Left lung (tissue), 10 donors: Measurements from ENCODE around the gene PPARA. TPM values are rescaled to one million over a fixed set of nuclear protein-coding genes. Genes with fewer than 3 reads are reported as not detected.
"Not testable (repeated sequence)": the region's sequence is repeated elsewhere in the genome, so short reads cannot be mapped to it uniquely, and the experiment has no call there.

Experiments
- ATAC-seq: fragments of 200-7000 bp; cut with Tn5 transposase; one replicate; pipeline ENCODE4 v1.9.1; 2020; ENCODE audit warnings: moderate library complexity
- DNase-seq, 4 donors: peaks; one replicate each; pipeline ENCODE4 v3.0.0-alpha.2; 2013 to 2020
- H3K27ac ChIP-seq, 2 donors: fragments of 200-600 bp; sonication (generic) in 1 of 2; one replicate each; pipeline versions ENCODE4 v1.5.0 to v1.8.0; 2020 to 2021
- H3K27me3 ChIP-seq, 2 donors: fragments of 200-600 bp; sonication (generic) in 1 of 2; one replicate each; pipeline versions ENCODE4 v1.5.0 to v1.8.0; 2020 to 2021
- H3K36me3 ChIP-seq, 2 donors: fragments of 200-600 bp; sonication (generic) in 1 of 2; one replicate each; pipeline versions ENCODE4 v1.5.0 to v1.8.0; 2020 to 2021
- H3K4me1 ChIP-seq, 2 donors: fragments of 200-600 bp; one replicate each; pipeline ENCODE4 v1.8.0; 2021
- H3K4me3 ChIP-seq, 2 donors: fragments of 200-600 bp; sonication (generic) in 1 of 2; one replicate each; pipeline versions ENCODE4 v1.5.0 to v1.8.0; 2020 to 2021; ENCODE audit warnings: mild to moderate bottlenecking in 1 of 2
- H3K9me3 ChIP-seq, 2 donors: fragments of 200-600 bp; sonication (generic) in 1 of 2; one replicate each; pipeline versions ENCODE4 v1.5.0 to v1.8.0; 2020 to 2021
- intact Hi-C, 2 donors: fragments of 100-400 bp; cut with DNase I; formaldehyde crosslinking; loops; one replicate each; pipeline versions ENCODE4 v1.11.2 to v1.14.2; 2022
- polyA plus RNA-seq, 6 donors: library from polyadenylated mRNA; unstranded; fragments of 120-200 nt; gene quantifications; one replicate each; pipeline ENCODE4 v1.2.1, GENCODE V29; 2013; ENCODE audit not compliant: insufficient read length in 6 of 6
- total RNA-seq, 2 donors: library from RNA; stranded (reverse); fragmentation: NEBNext Ultra II Directional; extraction: Animal tissue kit (Norgen Biotek cat#: 25700); gene quantifications; one replicate each; pipeline ENCODE4 v1.2.1, GENCODE V29; 2021
- TF ChIP-seq, protein P1 (sequence below), 2 donors: fragments of 200-600 bp; sonication (generic) in 1 of 2; IDR thresholded peaks; one replicate each; pipeline versions ENCODE4 v1.5.0 to v1.8.0; 2021; ENCODE audit warnings: antibody characterized with exemption in 2 of 2
- donor health status: DM: no; HTN: yes; CAD: no.
- donor health status: DM: no; HTN: no; CAD: no.

The PPARA gene
- total and polyA plus RNA-seq, 8 donors: 13.8 to 22.3 (median 15.8) TPM

DNA sequence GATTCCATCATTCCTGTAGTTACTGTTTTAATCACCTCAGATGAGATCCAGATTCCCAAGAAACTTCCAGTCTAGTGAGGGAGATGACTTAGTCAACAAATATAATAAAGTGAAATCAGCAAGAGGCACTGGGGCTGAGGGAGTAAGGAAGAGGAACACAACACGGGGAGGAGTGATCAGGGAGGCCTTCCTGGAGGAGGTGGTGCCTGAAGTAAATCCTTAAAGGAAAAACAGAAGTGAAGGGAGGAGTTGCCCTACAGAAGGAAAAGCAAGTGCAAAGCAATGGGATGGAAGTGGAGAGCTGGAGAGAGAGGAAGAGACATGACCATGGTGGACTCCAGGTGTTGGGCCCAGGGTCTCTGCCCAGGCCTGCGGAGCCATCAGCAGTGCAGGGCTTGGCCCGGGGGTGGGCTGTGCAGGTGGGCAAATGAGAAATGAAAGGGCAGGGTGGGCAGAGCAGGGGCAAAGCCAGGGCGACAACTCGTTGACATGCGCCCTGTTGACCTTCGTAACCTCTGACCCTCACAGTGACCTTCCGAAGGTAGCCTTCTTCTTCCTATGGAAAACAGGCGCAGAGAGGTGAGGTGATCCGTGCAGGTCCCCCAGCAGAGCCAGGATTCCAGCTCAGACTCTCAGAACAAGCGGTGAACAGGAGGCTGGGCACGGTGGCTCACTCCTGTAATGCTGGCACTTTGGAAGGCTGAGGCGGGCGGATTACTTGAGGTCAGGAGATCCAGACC, 12.1 kb upstream of the PPARA start:
- Histone ChIP-seq H3K27ac (no peak overlapping the region), H3K9me3 (no peaks in the 10 kb centered on the region), H3K27me3 (no peaks in the 10 kb centered on the region), H3K36me3 (no peaks in the 10 kb centered on the region), H3K4me3 (no peak overlapping the region), H3K4me1 (no peaks in the 10 kb centered on the region)
- intact Hi-C loops: no loop called here
- DNase-seq (peak in 1 of 4 donors; percentile 41), ATAC-seq (no peak)
- TF ChIP-seq, protein P1, sequence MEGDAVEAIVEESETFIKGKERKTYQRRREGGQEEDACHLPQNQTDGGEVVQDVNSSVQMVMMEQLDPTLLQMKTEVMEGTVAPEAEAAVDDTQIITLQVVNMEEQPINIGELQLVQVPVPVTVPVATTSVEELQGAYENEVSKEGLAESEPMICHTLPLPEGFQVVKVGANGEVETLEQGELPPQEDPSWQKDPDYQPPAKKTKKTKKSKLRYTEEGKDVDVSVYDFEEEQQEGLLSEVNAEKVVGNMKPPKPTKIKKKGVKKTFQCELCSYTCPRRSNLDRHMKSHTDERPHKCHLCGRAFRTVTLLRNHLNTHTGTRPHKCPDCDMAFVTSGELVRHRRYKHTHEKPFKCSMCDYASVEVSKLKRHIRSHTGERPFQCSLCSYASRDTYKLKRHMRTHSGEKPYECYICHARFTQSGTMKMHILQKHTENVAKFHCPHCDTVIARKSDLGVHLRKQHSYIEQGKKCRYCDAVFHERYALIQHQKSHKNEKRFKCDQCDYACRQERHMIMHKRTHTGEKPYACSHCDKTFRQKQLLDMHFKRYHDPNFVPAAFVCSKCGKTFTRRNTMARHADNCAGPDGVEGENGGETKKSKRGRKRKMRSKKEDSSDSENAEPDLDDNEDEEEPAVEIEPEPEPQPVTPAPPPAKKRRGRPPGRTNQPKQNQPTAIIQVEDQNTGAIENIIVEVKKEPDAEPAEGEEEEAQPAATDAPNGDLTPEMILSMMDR (IDR thresholded peaks at IDR 0.05): no peak

DNA sequence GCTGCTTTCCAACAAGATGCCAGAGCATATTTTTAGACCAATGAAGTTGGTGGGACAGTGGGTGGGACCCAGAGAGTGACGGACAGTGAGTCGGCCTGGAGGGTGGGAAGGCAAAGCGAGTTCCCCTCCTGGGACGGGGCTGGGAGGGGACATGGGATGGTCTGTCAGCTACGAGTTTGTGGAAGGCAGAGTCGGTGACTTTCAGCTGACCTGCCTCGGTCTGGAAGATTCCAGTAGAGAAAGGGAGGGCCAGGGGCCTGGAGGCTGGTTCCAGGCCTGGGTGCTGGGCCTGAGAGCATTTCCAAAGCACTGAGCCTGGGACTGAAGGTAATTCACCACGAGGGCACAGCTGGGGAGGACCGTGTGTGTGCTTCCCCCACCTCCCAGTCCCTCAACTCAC, 10.9 kb upstream of the PPARA start:
- H3K27ac ChIP-seq, intact Hi-C loops, H3K9me3 ChIP-seq, H3K27me3 ChIP-seq, H3K36me3 ChIP-seq, H3K4me1 ChIP-seq, H3K4me3 ChIP-seq: not testable (repeated sequence)
- ATAC-seq (peak; percentile 15), DNase-seq (peak in 1 of 4 donors; percentile 33)

DNA sequence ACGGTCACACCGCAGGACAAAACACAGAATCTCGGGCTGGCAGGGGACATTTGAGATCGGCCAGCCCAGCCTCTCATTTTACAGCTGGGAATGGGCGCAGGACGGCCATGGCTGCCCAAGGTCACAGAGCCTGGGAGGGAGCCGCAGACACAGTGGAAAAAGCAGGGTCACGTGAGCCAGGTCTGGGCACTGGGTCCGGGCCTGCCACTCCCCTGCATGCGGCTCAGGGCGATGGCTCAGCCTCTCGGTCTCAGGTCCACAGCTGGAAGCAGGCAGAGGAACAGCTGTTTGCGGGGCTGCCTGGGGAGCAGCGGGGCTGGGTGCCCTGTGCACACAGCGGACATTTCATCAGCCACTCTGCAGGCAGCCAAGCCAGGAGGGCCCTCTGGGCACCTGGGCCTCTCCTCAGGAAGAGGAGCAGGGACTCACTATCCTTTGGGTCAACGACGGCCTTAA, 10.4 kb upstream of the PPARA start:
- peak; percentile 29 for ATAC-seq
- Histone ChIP-seq H3K4me3 (no peak overlapping the region), H3K27ac (no peak overlapping the region), H3K36me3 (no peaks in the 10 kb centered on the region), H3K9me3 (no peaks in the 10 kb centered on the region), H3K27me3 (no peaks in the 10 kb centered on the region), H3K4me1 (no peaks in the 10 kb centered on the region)
- DNase-seq: peak in 2 of 4 donors; percentile 32 to 58
- intact Hi-C loops: no loop called here
- TF ChIP-seq, protein P1 (IDR thresholded peaks at IDR 0.05): no peak

- Histone ChIP-seq H3K4me1 (no peaks in the 10 kb centered on the region), H3K36me3 (no peaks in the 10 kb centered on the region), H3K27ac (no peak overlapping the region), H3K4me3 (no peak overlapping the region), H3K9me3 (no peaks in the 10 kb centered on the region), H3K27me3 (no peaks in the 10 kb centered on the region)
- intact Hi-C loops: no loop called here
- TF ChIP-seq, protein P1 (IDR thresholded peaks at IDR 0.05): no peak
- ATAC-seq (no peak), DNase-seq (peak in 1 of 4 donors; percentile 57)
These were observed 9.1 kb upstream of the PPARA start for GRCh38 chr22:46140989-46141928.

GRCh38 chr22:46142548-46143490, 7.5 kb upstream of the PPARA start:
- Histone ChIP-seq H3K27ac (no peak overlapping the region), H3K27me3 (peaks cover 0 to 1% of the 10 kb centered on the region in 2 donors), H3K4me3 (no peak overlapping the region), H3K4me1 (no peaks in the 10 kb centered on the region), H3K36me3 (no peaks in the 10 kb centered on the region), H3K9me3 (no peaks in the 10 kb centered on the region)
- TF ChIP-seq, protein P1 (IDR thresholded peaks at IDR 0.05): no peak
- intact Hi-C loops: no loop called here
- DNase-seq (peak in 2 of 4 donors; percentile 24 to 47), ATAC-seq (no peak)
